HG02973 (cell line): ENCODE results near the gene BLTP2.
"Not testable (repeated sequence)": the region's sequence is repeated elsewhere in the genome, so short reads cannot be mapped to it uniquely, and the experiment has no call there.

Source experiments
- ATAC-seq: cut with Tn5 transposase; IDR thresholded peaks from one replicate; pipeline ENCODE4 v1.9.1; 2021; ENCODE audit warnings: moderate library complexity; ENCODE audit not compliant: unreplicated experiment

The BLTP2 gene

DNA sequence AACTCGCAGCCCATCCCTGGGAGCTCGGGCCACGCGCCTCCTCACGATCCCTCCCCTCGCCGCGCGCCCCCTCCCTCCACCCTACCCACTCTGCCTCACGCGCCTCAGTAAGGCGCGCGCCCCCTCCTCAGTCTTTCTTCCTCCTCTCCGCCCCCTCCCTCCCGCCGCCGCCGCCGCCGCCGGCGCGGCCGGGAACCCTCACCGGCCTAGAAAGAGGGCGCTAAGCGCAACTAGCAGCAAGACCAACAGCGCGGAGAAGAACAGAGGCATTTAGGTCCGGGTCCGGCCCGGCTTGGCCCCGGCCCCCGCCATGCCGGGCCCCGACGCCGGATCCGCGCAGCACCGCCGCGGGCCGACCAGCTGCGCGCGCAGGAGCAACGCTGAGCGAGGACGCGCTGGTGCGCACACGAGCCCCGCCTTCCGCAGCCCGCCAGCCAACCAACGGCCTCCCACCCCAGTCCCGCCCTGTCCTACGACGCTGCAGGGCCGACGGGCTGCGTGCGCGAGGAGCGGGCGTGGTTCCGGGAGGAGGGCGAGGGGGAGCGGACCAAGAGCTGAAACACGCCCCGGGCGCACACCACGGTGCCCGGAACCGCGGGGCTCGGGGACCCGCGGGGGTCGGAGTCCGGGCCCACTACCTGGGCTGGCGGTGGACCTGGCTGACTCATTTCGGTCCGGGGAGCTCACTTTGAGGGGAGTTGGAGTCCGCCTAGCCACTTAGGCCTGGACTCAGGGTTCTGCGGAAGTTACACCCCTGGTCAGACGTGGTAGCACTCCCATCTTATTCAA lies at the start of gene BLTP2:
TSS of gene BLTP2 (minus strand) at position 372 of the 789 bp plus-strand sequence. CDS start at position 270, 102 bp downstream.
- peak; percentile 88 for ATAC-seq

DNA sequence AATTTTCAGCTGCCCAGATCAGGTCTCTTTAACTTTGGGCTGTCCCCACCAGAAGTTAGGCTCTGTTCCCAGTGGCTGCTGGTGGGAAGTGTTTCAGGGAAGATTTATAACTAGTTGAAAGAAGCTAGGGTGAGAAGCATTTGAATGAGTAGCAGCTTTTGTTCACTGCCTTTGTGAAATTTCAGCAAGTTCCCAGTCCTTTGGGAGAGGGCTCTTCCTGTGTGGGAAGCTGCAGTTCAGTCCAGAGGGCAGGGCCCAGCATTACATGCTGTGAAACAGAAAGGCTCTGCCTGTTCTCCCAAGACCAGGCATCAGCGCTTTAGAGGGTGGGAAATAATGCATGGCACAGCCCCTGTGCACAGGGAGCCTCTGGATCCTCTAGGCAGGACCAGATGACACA lies 48.9 kb upstream of the BLTP2 start:
- ATAC-seq: no peak

DNA sequence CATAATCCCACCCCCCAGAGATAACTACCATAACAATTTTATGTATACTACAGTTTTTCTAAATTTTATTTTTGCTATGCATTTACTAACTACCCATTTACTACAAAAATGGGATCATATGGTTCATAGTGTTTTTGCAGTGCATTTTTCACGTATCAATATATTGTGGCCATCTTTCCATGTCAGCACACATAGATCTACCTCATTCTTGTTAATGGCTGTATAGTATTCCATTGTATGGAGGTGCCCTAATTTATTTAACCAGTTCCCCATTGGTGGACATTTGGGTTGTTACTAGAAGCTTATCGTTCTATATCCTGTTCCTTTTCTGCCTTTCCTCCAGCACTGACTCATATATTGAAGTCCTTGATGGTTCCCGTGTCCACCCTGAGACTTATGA lies 44.1 kb upstream of the BLTP2 start:
- ATAC-seq: no peak

DNA sequence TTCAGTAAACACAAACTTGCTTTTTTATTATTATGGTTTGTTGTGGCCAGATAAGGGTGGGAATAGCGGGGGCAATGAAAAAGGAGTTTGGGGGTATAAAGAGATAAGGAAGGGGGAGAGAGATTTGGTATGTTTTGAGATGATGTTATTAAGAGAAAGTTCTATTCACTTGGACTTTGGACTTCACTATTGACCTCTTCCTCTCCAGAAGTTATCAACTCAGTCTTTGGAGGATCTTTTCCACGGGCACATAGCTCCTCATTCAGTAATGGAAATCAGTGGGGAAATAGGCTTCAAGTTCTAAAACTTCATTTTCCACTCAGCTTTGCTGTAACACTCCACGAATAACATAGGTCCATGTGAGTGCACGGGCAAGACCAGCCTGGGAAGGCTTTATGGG lies 43.5 kb upstream of the BLTP2 start:
- no peak for ATAC-seq

DNA sequence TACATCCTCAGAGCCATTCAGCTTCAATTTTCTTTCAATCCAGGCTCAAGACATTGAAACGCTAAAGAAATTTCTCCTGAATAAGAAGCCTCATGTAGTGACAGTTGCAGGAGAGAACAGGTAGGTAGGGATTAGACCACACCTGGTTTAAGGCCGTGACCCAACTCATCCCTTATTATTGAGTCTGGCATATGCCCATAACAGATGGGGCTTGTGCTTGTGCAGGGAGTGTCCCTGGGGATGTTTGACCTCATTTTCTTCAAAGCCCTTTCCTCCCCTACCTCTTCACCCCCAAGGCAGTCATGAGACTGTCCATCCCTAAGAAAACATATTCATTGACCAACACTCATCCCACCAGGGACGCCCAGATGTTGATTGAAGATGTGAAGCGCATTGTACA lies 41.3 kb upstream of the BLTP2 start:
- ATAC-seq: no peak

DNA sequence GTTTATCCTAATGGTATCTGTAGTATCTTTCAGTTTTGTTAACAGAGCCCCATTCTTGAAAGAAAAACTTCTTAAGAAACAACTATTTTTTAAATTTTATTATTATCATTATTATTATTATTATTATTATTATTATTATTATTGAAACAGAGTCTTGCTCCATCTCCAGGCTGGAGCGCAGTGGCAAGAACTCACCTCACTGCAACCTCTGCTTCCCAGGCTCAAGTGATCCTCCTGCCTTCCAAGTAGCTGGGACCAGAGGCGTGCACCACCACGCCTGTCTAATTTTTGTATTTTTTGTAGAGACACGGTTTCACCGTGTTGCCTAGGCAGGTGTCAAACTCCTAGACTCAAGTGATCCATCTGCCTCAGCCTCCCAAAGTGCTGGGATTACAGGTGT lies 40.4 kb upstream of the BLTP2 start:
- ATAC-seq: no peak

DNA sequence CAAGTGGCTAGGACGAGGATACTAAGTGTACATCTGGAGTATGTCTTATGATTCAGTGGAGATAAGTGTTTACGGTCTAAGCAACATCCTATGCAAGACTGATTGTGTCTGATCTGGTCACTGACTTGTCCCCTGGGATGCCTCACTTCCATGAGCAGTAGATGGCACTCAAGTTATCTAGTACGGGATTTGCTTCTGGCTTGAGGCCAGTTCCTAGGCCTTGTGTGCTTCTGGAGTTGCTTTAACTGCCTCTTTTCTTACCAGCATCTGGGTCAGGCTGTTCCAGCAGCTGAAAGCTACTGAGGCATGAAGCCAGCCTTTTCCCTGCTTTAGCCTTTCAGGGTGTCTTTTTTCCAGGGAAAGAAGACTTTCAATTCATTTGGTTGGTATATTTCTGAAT lies 40.0 kb upstream of the BLTP2 start:
- no peak for ATAC-seq

DNA sequence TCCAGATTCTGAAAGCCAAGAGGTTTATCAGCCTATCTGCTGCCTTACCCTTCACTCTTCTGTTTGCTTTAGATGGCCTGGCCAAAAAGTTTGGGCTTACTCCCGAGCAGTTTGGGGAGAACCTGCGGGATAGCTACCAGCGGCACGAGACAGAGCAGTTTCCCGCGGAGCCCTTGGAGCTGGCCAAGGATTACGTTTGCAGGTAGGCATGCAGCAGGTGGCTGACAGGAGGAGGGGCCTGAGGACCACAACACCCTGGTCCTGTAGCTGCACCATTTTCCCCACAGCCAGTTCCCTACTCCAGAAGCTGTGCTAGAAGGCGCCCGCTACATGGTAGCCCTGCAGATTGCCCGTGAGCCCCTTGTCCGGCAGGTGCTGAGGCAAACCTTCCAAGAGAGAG lies 37.7 kb upstream of the BLTP2 start:
- no peak for ATAC-seq

DNA sequence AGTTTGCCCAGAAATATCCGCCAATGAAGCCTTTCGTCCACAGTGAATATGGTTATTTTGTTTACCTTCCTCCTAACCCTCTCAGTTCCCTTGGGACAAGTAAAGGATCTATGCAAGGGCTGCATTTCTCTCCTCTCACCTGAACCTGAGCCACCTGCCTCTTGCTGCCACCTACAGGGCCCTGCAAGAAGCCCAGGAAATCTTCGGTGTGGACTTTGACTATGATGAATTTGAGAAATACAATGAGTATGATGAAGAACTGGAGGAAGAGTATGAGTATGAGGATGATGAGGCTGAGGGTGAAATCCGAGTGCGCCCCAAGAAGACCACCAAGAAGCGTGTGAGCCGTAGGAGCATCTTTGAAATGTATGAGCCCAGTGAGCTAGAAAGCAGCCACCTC lies 31.0 kb upstream of the BLTP2 start:
- no peak for ATAC-seq

DNA sequence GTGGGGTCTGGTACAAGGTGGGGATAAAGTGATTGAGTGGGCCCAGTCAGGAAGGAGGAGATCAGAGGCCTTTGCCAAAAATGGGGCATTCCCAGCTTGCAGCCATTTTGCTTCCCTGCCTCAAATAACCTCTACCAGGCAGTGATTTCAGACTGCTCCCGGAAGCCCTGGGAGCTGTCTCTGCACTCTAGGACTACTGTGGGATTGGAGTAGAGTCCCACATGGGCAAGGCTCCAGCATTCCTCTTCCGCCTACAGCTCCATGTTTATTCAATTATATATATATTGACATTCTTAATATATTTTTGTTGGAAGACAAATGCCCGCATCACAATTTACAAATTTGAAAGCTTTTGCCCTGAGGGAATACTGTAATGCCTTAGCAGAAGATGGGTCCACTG lies 30.5 kb upstream of the BLTP2 start:
- ATAC-seq: no peak

DNA sequence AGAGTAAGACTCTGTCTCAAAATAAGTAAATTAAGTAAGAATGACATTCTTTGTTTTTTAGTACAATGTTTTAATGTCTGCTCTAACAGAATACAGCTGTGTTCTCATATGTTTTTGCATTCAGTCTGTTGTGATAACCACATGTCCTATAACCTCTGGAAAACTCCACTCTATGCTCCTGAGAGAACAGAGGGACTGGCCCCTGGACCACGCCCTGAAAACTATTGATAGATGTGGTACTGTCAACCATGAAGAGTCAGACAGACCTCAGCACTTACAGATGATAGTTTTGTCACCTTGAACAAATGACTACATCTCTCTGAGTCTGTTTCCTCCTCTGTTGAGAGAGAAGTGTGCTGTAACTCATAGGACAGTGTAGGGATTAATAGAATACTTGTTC lies 25.0 kb upstream of the BLTP2 start:
- no peak for ATAC-seq

DNA sequence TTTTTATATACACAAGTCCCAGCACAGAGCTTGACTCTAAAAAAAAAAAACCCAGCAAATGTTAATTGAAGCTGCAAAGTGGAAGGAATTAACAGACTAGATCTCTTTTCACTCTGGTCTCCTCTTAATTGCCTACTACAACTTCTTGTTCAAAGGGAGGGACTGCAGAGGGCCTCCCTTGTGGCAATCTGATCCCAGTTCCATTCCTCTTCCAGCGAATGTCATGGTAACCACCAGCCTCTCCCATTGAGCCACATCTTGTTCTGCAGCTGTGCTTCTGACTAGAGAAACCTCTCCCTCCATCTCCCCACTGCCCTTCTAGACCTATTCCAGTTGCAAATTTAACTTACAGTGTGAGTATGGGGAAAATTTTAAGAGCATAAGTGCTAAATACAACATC lies 22.9 kb upstream of the BLTP2 start:
- no peak for ATAC-seq

DNA sequence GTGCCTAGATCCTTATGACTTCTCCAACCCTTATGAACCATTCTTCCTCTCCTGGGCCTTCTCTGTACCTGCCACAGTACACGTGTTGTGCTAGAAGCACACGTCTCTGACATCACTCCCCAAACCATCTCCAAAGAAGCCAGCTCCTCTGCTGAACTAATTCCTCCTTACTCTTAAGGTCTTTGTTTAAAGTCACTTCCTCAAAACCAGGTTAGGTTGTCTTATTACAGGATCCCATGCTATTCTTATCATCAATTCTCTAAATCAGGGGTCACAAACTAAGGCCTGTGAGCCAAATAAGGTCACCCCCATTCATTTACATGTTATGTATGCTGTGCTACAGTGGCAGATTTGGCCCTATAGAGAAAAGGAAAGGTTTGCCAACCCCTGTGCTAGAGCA lies 21.0 kb upstream of the BLTP2 start:
- ATAC-seq: no peak

DNA sequence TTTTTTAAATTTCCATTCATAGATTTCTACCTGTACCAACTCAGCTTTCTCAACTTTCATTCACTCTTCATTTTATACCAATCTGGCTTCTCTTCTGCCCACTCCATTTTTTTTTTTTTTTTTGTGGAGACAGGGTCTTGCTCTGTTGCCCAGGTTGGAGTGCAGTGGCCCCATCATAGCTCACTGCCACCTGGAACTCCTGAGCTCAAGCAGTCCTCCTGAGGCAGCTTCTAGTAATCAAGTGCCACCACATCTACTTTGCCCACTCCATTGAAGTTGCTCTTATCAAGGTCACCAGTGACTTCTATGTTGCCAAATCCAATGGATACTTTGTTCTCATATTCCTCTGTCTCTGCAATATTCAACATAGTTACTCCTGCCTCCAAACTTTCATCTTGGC lies 18.8 kb upstream of the BLTP2 start:
- no peak for ATAC-seq

DNA sequence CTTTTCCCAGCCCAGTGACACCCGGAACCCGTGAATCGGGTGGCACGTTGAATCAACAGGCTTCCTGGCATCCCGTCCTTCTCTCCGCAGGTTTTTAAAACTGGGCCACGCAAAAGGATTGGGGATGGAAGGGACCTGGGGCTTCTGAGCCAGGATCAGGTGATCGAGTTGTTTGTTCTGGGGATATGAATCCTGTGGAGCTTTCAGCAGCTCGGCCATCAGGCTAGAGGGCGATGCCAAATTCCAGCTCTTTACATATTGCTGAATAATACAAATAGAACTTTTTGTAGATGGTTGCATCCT lies 17.5 kb upstream of the BLTP2 start:
- peak; percentile 6 for ATAC-seq

DNA sequence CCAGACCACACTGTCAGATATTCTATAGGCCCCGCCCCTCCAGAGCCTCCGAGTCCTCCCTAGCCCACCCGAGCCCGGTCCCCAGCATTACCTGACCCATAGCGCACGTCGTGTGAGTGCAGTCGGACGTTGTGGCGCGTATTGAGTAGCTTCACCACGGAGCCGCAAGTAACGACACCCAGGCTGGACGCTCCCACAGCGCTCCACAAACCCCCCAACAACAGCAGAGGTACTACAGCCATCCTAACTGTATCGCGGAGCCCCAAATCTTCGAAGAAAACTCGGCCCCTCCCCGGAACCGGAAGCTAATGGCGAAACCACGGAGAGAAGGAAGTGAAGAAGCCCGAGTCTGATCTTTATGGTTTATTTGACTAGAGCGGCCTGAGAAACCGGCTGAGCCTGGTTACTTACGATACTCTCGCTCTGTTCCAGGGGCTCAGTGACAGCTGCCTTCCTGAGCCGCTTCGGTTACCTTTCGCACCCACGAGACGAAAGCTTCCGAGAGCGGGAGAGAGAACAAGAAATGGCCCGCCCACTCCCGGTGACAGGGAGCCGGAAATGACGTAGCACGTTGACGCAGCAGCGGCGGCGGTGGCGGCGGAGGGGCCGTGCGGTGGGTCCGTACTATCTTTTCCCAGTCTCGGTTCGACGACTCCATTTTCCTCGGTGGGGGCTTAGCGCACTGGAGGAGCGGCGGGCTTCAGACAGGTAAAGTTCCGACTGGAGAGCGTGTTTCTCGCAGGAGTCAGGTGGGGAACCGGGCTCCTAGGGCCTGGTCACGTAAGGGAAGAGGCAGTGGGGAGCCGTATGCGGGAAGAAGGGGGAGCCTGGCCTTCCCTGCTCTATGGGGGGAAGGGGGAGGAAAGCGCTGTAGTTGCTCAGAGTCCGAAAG lies 16.9 kb upstream of the BLTP2 start, which contains the start of the genes SDF2 and SUPT6H:
TSS of gene SDF2 (minus strand) at position 272 of the 892 bp plus-strand sequence. CDS start at position 242, 30 bp downstream.
TSS of gene SUPT6H (plus strand) at position 571 of the 892 bp plus-strand sequence. CDS start 11,197 bp downstream, outside the sequence.
- ATAC-seq: peak; percentile 78

DNA sequence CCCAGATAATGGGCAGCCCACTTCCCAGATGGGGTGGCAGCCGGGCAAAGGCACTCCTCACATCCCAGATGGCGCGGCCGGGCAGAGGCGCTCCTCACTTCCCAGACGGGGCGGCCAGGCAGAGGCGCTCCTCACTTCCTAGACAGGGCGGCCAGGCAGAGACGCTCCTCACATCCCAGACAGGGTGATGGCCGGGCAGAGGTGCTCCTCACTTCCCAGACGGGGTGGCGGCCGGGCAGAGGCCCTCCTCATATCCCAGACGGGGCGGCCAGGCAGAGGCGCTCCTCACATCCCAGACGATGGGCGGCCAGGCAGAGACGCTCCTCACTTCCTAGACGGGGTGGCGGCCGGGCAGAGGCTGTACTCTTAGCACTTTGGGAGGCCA lies 14.5 kb upstream of the BLTP2 start:
- not testable (repeated sequence) for ATAC-seq

DNA sequence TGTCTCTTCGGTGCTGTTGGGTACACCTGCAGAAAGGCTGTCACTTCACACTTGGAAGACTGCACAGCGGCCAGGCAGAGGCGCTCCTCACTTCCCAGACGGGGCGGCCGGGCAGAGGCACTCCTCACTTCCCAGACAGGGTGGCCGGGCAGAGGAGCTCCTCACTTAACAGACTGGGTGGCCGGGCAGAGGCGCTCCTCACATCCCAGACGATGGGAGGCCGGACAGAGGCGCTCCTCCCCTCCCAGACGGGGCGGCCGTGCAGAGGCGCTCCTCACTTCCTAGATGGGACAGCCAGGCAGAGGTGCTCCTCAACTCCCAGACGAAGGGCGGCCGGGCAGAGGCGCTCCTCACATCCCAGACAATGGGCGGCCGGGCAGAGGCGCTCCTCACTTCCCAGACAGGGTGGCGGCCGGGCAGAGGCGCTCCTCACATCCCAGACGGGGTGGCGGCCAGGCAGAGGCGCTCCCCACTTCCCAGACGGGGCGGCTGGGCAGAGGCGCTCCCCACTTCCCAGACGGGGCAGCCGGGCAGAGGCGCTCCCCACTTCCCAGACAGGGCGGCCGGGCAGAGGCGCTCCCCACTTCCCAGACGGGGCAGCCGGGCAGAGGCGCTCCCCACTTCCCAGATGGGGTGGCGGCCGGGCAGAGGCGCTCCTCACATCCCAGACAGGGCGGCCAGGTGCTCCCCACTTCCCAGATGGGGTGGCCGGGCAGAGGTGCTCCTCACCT lies 14.0 kb upstream of the BLTP2 start:
- not testable (repeated sequence) for ATAC-seq

DNA sequence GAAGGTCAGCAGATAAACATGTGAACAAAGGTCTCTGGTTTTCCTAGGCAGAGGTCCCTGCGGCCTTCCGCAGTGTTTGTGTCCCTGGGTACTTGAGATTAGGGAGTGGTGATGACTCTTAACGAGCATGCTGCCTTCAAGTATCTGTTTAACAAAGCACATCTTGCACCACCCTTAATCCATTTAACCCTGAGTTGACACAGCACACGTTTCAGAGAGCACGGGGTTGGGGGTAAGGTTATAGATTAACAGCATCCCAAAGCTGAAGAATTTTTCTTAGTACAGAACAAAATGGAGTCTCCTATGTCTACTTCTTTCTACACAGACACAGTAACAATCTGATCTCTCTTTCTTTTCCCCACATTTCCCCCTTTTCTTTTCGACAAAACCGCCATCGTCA lies 13.4 kb upstream of the BLTP2 start:
- ATAC-seq: not testable (repeated sequence)

DNA sequence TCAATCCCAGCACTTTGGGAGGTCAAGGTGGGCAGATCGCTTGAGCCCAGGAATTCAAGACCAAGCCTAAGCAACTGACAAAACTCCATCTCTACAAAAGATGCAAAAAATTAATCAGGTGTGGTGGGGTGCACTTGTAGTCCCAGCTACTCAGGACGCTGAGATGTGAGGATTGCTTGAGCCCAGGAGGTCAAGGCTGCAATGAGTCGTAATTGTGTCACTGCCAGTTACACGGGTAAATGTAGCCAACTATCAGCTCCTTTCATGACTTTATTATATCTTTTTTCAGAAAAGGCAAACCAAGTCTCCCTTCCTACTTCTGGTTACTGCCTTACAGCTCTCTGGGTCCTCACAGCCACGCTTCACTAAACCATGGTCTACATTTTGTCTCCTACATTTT lies 12.8 kb upstream of the BLTP2 start:
- no peak for ATAC-seq

DNA sequence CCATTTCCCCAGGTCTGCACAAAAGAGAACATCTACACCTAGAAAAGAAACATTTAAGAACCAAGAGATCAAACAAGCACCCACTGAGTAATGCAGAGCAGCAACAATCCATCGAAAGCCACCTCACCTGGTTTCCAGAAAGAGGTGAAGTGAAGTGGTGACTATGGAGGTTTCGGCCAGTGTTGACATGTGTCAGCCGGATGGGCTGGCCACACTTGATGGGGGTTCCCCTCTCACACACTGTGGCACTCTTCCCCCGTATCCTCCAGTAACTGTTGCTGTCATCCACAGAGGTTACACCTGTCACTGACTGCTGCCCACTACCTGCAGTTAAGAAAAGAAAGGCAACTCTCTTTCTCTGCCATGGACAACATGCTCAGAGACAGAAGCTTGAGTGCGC lies 10.2 kb upstream of the BLTP2 start:
- no peak for ATAC-seq
